ENCODE results near the gene PHKB. TPM values are rescaled to one million over a fixed set of nuclear protein-coding genes. Genes with fewer than 3 reads are reported as not detected.

The PHKB gene
- total and polyA plus RNA-seq, 3 donors from 2014 or later, result 66.7 to 168 (median 136) TPM

DNA sequence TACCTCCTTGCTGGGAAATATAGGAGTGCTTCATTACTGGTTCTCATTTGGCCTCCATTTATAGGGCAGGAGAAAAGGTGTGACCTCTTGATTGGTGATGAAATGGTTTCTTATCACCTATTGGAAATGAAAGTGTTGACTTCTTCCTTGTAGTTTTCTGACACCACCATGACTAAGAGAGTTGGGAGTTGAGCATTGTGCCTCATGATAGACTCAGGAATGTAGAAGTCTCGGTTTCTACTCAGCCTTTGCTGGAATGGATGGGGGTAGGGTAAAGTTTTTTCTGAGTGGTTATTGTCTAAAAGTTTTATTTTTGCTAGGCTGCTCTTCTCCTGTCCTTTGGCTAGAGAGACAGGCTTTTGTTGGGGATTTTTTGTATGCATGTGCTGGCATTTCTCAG, 117.4 kb downstream of the PHKB start:
- 90 to 94% methylated on average over 1 of the region's 1 CpG for WGBS, 2 donors
- intact Hi-C loops (cut with DNase I; ENCODE audit: low total_unique reads), result no loop called here
- no peaks in the 10 kb centered on the region for H3K27me3 ChIP-seq

DNA sequence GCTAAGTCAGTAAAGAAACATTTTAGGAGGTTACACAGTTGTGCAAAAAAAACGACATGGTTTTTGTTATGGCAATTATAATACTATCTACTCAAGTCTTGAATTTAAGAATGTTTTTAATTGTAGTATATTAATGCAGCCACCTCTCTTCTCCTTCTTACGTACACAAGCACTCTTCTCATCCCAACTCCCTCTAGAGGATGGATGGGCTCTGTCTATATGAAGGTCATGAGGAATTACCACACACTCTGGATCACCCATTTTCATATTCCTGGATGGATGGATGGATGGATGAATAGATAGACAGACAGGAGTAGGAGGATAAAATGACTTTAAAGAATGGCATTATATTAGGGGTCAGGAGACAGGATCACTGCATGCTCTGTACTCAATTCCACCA, 120.0 kb downstream of the PHKB start:
- Histone ChIP-seq H3K4me3 (no peak overlapping the region), H3K36me3 (ENCODE audit: low read depth, missing control alignments) (no peaks in the 10 kb centered on the region), H3K27ac (no peak overlapping the region), H3K4me1 (no peaks in the 10 kb centered on the region), H3K27me3 (no peaks in the 10 kb centered on the region), H3K9me3 (no peaks in the 10 kb centered on the region)
- TF ChIP-seq, protein P1, sequence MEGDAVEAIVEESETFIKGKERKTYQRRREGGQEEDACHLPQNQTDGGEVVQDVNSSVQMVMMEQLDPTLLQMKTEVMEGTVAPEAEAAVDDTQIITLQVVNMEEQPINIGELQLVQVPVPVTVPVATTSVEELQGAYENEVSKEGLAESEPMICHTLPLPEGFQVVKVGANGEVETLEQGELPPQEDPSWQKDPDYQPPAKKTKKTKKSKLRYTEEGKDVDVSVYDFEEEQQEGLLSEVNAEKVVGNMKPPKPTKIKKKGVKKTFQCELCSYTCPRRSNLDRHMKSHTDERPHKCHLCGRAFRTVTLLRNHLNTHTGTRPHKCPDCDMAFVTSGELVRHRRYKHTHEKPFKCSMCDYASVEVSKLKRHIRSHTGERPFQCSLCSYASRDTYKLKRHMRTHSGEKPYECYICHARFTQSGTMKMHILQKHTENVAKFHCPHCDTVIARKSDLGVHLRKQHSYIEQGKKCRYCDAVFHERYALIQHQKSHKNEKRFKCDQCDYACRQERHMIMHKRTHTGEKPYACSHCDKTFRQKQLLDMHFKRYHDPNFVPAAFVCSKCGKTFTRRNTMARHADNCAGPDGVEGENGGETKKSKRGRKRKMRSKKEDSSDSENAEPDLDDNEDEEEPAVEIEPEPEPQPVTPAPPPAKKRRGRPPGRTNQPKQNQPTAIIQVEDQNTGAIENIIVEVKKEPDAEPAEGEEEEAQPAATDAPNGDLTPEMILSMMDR (IDR thresholded peaks at IDR 0.05), result no peak
- TF ChIP-seq POLR2A (IDR thresholded peaks at IDR 0.05), result no peak
- DNase-seq, result no peak
- intact Hi-C loops (cut with DNase I; ENCODE audit: low total_unique reads), result no loop called here
- 85 to 92% methylated on average over 2 of the region's 2 CpGs for WGBS, 2 donors

More for the DNA sequence above, 117.4 kb downstream of the PHKB start:
- Histone ChIP-seq H3K4me3 (no peak overlapping the region), H3K9me3 (no peaks in the 10 kb centered on the region), H3K36me3 (ENCODE audit: low read depth, missing control alignments) (no peaks in the 10 kb centered on the region), H3K27ac (no peak overlapping the region), H3K4me1 (no peaks in the 10 kb centered on the region)
- TF ChIP-seq, protein P1 (IDR thresholded peaks at IDR 0.05), result no peak
- TF ChIP-seq POLR2A (IDR thresholded peaks at IDR 0.05), result no peak
- DNase-seq, result no peak

DNA sequence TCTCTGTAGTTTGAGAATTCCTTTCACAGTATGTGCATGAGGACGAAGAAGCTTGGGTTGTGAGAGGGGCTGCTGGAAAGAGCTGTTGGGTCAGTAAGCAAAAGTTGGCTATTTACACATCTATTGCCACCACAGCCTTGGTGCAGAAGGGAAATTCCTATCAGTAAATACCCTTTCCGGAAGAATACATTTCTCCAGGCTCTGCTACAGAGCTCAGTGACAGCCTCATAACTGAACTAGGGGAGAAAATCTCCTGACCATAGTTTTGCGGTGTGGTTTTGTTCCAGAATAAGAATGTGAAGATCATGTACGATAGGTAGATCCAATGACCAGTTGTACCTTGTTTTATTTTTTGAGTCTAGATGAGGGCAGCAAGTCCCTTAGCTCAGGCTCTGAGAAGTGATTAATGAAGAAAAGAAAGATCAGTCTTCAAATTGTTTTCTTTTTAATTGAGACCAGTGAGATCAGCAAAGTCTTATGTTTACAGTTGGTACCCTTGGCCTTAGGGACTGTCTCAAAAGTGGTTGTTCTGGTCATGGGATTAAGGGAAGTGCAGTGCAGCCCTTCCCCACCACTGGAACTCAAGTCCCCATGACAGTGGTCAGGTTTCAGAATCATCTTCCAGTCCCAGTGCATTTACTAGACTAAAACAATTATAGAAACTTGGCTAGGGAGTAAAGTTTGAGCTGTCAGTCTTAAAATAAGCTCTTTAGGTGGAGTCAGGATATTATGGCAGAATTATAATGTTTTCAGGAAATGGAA, 123.5 kb downstream of the PHKB start:
- no peak overlapping the region for H3K27ac ChIP-seq
- H3K4me1 ChIP-seq, result no peaks in the 10 kb centered on the region
- no peaks in the 10 kb centered on the region for H3K27me3 ChIP-seq
- WGBS, 2 donors, result 89 to 91% methylated on average over 4 of the region's 4 CpGs
- no peak overlapping the region for H3K4me3 ChIP-seq
- DNase-seq, result no peak
- H3K36me3 ChIP-seq (ENCODE audit: low read depth, missing control alignments), result no peaks in the 10 kb centered on the region
- no peaks in the 10 kb centered on the region for H3K9me3 ChIP-seq
- TF ChIP-seq, protein P1 (IDR thresholded peaks at IDR 0.05), result no peak
- TF ChIP-seq POLR2A (IDR thresholded peaks at IDR 0.05), result no peak
- intact Hi-C loops (cut with DNase I; ENCODE audit: low total_unique reads), result no loop called here

DNA sequence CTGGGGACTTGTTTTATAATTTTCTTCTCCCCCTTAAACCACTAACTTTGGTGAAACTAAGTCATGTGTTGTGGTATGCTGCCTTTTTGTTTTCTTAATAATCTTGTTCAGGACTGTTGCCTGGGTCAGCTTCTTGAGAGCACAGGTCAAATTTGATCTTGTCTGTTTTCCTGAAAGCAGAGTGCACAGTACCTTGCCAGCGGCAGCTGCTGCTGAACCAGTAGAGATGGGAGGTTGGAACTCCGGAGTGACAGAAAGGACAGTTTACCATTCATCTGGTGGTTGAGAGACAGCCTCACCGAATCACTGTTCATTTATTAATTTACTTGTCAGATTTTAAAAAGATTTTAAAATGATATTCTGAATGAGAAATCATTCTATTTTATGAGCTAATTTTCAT, 125.0 kb downstream of the PHKB start:
- DNase-seq, result no peak
- H3K9me3 ChIP-seq, result no peaks in the 10 kb centered on the region
- no peaks in the 10 kb centered on the region for H3K36me3 ChIP-seq (ENCODE audit: low read depth, missing control alignments)
- intact Hi-C loops (cut with DNase I; ENCODE audit: low total_unique reads), result no loop called here
- H3K27ac ChIP-seq, result no peak overlapping the region
- H3K27me3 ChIP-seq, result no peaks in the 10 kb centered on the region
- H3K4me1 ChIP-seq, result no peaks in the 10 kb centered on the region
- no peak for TF ChIP-seq POLR2A (IDR thresholded peaks at IDR 0.05)
- TF ChIP-seq, protein P1 (IDR thresholded peaks at IDR 0.05), result no peak
- WGBS, 2 donors, result 91 to 96% methylated on average over 3 of the region's 3 CpGs
- no peak overlapping the region for H3K4me3 ChIP-seq

DNA sequence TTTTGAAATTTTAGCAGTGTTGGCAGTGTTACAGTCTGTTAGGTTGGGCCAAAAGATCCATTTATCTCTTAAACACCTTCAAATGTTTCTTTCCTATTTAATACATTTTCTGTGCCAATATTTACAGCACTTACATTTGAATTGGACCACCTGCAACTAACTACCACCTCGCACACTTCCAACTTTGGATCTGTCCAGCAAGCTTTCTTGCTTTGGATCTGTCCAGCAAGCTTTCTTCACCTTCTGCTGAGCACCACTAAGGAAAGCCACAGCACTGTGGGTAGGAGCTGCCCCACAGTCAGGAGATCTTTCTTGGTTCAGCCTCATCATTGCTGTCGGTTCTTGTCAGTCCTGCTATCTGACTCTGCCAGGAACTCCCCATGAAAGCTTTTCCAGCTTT, 129.3 kb downstream of the PHKB start:
- Histone ChIP-seq H3K27me3 (no peaks in the 10 kb centered on the region), H3K4me1 (no peaks in the 10 kb centered on the region), H3K4me3 (no peak overlapping the region), H3K36me3 (ENCODE audit: low read depth, missing control alignments) (no peaks in the 10 kb centered on the region), H3K9me3 (no peaks in the 10 kb centered on the region), H3K27ac (no peak overlapping the region)
- 98% methylated on average over 2 of the region's 2 CpGs for WGBS, 2 donors
- DNase-seq, result no peak
- TF ChIP-seq, protein P1 (IDR thresholded peaks at IDR 0.05), result no peak
- TF ChIP-seq POLR2A (IDR thresholded peaks at IDR 0.05), result no peak
- intact Hi-C loops (cut with DNase I; ENCODE audit: low total_unique reads), result no loop called here
